ENCODE measurements around the gene NPIPB6.
A peak's percentile ranks its signal among the peaks of the same experiment; 100 is the strongest.
"Not testable (repeated sequence)": the region's sequence is repeated elsewhere in the genome, so short reads cannot be mapped to it uniquely, and the experiment has no call there.

Gene NPIPB6

GRCh38 chr16:28363408-28363807 lies at the start of gene NPIPB6:
NPIPB6 (minus strand) TSS chr16:28363508; CDS start chr16:28362822, 686 bp downstream.
- DNase-seq, result not testable (repeated sequence)

DNA sequence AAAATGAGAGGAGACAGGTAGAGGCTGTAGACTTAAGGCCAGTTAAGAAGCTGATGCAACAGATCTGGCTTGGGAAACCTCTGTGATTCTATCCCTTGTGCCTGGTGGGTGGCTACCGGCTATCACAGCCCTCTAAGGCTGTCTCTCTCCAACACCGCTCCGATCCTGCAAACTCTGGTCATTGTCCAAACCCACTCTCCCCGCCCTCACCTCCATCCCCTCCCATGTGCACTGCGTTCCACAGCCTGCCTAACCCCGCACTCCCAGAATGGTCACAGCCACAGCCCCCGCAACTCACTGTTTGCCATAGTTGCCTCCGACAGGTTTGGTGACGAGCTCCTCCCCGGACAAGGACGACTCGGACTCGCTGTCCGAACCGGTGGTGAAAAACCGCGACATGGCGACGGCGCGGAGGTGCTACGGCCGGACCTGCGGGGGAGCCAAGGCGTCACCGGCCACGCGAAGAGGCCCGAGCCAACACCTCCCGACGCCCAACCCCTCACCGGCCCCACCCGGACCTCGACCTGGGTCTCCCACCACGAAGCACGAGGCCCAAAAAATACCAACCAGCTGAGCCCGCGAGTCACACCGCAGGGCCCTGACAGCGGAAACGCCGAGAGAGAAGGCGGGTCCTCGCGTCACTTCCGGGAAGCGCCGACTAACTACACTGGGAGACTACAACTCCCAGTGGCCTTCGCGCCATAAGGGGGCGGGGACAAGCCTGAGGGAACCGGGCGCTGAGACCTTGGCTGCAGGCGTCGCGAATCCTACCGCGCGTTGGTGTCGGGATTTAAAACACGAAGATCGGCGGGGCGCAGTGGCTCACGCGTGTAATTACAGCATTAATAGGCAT lies 40.1 kb upstream of the NPIPB6 start, which contains the start of gene EIF3CL:
Gene EIF3CL (minus strand): TSS at position 622 of the 853 bp plus-strand sequence. CDS start 223 bp downstream, at position 399.
- not testable (repeated sequence) for DNase-seq

- DNase-seq, result not testable (repeated sequence)
Measured at GRCh38 chr16:28392054-28392453, 28.7 kb upstream of the NPIPB6 start.

GRCh38 chr16:28382177-28382867 lies 19.0 kb upstream of the NPIPB6 start:
- DNase-seq, result not testable (repeated sequence)

GRCh38 chr16:28377822-28378221 lies 14.5 kb upstream of the NPIPB6 start:
- not testable (repeated sequence) for DNase-seq

- DNase-seq, result not testable (repeated sequence)
Measured at GRCh38 chr16:28377108-28377625, 13.9 kb upstream of the NPIPB6 start.

GRCh38 chr16:28375115-28375514 lies 11.8 kb upstream of the NPIPB6 start:
- not testable (repeated sequence) for DNase-seq

DNA sequence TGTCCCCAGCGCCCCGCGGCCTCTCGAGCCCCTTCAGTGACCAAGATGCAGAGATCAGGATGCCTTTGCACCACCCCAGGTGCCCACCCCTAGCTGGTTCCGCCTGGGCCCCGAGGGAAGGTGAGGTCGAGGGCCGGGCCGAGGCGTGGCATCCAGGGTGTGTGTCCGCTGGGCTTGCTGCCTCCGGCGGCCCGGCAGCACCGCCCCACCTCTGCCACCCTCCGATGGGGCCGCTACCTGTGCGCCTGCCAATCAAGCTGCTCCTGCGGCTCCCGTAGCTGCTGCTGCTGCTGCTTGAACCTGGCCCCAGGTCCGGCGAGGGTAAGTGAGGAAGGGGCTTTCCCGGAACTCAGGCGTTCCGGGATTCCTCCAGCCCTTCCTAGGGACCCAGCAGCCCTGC lies 11.0 kb upstream of the NPIPB6 start:
- not testable (repeated sequence) for DNase-seq

- DNase-seq, result not testable (repeated sequence)
Measured at GRCh38 chr16:28367926-28368325, 4.6 kb upstream of the NPIPB6 start.

DNA sequence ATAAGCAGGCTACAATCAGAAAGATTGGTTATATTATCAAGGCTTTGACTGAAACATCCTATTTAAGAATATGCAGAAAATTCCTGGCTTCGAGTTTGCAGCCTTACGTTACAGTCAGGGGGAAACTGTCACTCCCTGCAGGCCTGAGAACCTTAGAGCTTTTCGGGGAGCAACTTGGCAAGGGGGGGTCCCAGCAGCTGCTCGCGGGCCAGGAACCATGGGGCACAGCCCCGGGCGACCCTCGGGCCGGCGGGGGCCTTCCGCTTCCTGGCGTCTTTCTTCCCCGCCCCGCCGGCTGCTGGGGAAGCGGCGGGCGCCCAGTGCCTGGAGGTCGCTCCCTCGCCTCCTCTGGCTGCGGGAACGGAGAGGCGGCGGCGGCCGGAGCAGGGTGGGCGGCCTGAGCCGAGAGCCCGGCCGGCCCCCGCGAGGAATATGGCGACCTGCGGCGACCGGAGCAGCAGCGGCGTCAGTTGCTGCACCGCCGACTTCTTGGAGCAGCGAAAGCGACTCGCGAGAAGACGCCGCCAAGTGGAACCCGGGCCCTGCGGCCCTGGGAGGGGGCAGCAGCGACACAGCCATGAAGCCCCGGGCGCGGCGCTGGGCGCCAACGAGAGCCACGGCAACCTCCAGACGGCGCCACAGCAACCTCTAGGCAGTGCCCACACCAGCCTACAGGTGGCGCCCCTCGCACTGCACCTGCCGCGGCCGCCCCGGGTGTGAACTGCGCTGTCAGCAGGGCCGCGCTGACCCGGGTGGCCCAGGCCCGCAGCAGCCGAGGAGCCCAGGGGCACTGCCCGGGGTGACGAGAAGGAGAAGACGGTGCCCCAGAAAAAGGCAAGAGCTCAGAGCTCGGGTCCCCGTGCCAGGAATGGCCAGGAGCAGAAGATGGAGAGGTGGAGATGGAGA lies 1.2 kb upstream of the NPIPB6 start:
- not testable (repeated sequence) for DNase-seq

GRCh38 chr16:28362600-28362999 lies 708 bp downstream of the NPIPB6 start:
- DNase-seq, result not testable (repeated sequence)

DNA sequence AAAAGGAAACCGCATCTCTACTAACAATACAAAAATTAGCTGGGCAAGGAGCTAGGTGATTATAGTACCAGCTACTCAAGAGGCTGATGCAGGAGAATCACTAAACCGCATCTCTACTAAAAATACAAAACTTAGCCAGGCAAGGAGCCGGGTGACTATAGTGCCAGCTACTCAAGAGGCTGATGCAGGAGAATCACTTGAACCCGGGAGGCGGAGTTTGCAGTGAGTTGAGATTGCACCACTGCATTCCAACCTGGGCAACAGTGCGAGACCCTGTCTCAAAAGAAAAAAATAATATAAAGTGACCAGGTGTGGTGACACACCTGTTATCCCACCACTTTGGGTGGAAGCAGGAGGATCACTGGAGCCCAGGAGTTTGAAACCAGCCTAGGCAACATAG lies 25.1 kb downstream of the NPIPB6 start:
- not testable (repeated sequence) for DNase-seq

GRCh38 chr16:28336940-28337710 lies 26.2 kb downstream of the NPIPB6 start:
- DNase-seq, result not testable (repeated sequence)

DNA sequence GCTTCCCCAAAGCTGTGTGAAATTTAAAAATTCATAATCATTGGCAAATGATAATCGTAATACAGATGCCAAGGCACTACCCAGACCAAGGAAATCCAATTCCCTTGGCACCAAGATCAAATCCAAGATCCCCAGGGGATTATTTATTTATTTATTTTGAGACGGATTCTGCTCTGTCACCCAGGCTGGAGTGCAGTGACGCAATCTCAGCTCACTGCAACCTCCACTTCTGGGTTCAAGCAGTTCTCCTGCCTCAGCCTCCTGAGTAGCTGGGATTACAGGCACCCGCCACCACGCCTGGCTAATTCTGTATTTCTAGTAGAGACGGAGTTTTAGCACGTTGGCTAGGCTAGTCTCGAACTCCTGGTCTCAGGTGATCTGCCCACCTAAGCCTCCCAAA lies 27.6 kb downstream of the NPIPB6 start:
- DNase-seq, result not testable (repeated sequence)

- not testable (repeated sequence) for DNase-seq
Measured at GRCh38 chr16:28332632-28333031, 30.7 kb downstream of the NPIPB6 start.

- DNase-seq, result not testable (repeated sequence)
Measured at GRCh38 chr16:28330981-28331380, 32.3 kb downstream of the NPIPB6 start.

- not testable (repeated sequence) for DNase-seq
Measured at GRCh38 chr16:28330232-28330631, 33.1 kb downstream of the NPIPB6 start.

DNA sequence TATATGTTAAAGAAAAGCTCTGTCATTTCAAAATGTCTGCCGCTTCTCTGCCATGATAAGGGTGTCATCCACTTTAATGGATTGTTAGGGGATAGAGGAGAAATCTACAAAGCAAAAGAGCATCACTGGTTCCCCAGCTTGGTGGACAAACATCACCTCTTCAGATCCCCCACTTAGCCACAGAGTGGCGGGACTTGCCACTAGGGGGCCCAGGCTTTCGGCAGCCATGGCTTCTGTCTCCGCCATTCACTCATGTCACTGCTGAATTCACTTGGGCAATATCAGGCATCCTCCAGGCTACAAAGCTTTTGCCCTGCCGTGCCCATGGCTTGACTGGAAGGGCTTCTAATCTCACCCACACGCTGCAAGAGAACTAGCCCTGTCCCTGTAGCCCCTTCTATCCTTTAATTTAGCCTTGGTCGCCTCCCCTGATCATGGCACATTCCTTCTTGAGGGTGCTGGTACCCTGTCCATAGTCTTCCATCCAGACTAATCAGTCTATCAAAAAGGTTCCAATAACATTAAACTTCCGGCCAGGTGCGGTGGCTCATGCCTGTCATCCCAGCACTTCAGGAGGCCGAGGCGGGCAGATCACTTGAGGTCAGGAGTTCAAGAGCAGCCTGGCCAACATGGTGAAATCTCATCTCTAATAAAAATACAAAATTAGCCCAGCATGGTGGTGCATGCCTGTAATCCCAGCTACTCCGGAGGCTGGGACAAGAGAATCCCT lies 36.3 kb downstream of the NPIPB6 start:
- DNase-seq, result no peak

DNA sequence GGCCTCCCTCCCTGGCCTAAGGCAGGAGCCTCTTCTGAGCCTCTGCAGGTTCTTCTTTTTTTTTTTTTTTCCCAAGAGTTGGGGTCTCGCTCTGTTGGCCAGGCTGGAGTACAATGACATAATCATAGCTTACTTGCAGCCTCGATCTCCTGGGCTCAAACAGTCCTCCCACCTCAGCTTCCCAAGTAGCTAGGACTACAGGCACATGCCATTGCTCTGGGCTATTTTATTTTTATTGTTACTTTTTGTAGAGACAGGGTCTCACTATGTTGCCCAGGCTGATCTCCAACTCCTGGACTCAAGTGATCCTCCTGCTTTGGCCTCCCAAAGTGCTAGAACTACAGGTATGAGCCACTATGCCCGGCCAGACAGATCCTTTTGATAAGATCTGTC lies 38.4 kb downstream of the NPIPB6 start:
- DNase-seq, result no peak

GRCh38 chr16:28324235-28324886 lies 38.9 kb downstream of the NPIPB6 start:
- DNase-seq, result peak; percentile 63
